ENCODE data around the gene PHACTR1.

PHACTR1 gene

DNA sequence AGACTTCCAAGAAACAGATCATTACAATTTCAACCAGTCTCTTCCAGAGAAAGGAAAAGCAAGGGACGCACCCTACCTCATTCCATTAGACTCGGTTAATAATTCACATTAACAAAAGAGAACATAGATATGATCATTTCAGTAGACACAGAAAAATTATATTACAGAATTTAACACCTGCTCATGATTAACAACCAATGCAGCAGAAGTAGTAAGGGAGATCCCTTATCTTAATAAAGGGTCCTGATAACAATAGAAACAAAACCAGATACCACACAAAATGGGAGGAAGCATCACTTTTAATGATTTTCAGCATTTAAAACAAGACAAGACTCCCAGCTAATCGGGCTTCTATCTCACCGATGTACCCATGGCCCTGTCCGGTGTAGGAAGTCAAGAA is 396.8 kb downstream of the PHACTR1 start:
- H3K4me3 ChIP-seq (replicated peaks; ENCODE audit: low read depth, low read length): no peak overlapping the region
- no peak for TF ChIP-seq CTCF (IDR thresholded peaks at IDR 0.05; ENCODE audit: low read depth, low read length, missing control alignments)
- no peak for DNase-seq (ENCODE audit: extremely low read depth, low read depth)

GRCh38 chr6:13113981-13114593 is 397.5 kb downstream of the PHACTR1 start:
- no peak for TF ChIP-seq CTCF (IDR thresholded peaks at IDR 0.05; ENCODE audit: low read depth, low read length, missing control alignments)
- DNase-seq (ENCODE audit: extremely low read depth, low read depth): no peak
- H3K4me3 ChIP-seq (replicated peaks; ENCODE audit: low read depth, low read length): no peak overlapping the region

DNA sequence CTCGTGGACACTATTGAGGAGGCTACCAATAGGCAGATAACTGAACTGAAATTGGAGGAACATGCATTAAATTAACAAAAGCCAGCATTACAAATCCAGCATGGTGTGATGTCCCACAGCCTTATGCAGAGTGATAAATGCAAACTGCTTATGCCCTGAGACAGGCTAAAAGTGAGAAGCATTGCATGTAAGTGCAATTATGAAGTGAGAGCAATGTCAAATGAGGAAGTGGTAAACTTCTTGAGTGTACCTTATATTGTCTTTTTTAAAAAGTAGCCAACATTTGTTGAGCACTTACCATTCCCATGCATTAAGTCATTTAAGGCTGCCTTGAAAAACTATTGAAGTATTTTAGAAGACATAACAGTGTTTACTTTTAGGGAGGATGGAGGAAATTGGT is 399.6 kb downstream of the PHACTR1 start:
- TF ChIP-seq CTCF (IDR thresholded peaks at IDR 0.05; ENCODE audit: low read depth, low read length, missing control alignments): no peak
- no peak overlapping the region for H3K4me3 ChIP-seq (replicated peaks; ENCODE audit: low read depth, low read length)
- no peak for DNase-seq (ENCODE audit: extremely low read depth, low read depth)

GRCh38 chr6:13117570-13117969 is 401.0 kb downstream of the PHACTR1 start:
- DNase-seq (ENCODE audit: extremely low read depth, low read depth): no peak
- TF ChIP-seq CTCF (IDR thresholded peaks at IDR 0.05; ENCODE audit: low read depth, low read length, missing control alignments): no peak
- no peak overlapping the region for H3K4me3 ChIP-seq (replicated peaks; ENCODE audit: low read depth, low read length)

- DNase-seq (ENCODE audit: extremely low read depth, low read depth): no peak
- no peak overlapping the region for H3K4me3 ChIP-seq (replicated peaks; ENCODE audit: low read depth, low read length)
- no peak for TF ChIP-seq CTCF (IDR thresholded peaks at IDR 0.05; ENCODE audit: low read depth, low read length, missing control alignments)
Measured at GRCh38 chr6:13119549-13119948, 403.0 kb downstream of the PHACTR1 start.

DNA sequence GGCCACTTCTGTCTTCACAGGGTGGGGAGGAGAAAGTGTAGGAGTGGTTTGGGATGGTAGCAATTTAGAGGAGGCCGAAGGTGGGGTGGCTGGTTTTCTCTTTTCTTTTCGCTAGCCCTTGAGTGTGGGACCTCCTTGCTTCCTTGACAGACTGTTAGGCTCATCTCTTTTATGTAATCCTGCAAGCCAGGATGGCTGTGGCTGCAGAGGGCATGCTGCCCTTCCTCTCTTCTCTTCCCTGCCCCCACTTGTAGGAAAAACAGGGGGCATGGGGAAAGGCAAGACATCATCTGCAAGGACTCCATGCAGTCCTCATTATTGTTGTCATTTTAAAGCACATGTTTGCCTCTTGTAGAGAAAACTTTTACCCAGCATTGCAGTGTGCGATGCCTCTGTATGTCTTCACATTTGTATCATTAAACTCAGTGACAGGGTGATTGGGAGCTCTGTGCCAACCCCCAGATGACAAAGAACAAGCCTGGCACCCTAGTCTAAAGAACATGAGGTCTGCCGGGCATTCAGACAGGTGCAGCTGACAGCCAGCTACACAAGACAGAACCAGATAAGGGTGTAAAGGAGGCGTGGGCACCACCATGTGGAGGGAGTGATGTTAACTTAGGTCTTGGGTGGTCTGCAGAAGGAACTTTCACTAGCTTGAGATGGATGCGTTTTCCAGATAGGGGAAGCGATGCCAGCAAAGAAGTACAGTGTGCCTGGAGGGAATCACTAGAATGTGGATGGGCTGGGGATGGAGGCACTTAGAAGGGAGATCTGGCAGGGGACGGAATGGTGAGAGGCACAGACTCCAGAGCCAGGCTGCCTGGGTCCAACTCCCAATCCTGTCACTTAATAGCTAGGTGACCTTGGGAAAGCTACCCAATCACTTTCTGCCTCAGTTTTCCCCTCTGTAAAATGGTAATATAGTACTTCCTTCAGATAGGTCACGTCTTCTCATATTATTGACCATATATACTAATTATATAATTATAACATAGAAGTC is 404.2 kb downstream of the PHACTR1 start:
- TF ChIP-seq CTCF (IDR thresholded peaks at IDR 0.05; ENCODE audit: low read depth, low read length, missing control alignments): peak; percentile 11
- no peak for DNase-seq (ENCODE audit: extremely low read depth, low read depth)
- no peak overlapping the region for H3K4me3 ChIP-seq (replicated peaks; ENCODE audit: low read depth, low read length)
